ENCODE results near the gene CDH5.

CDH5 gene

DNA sequence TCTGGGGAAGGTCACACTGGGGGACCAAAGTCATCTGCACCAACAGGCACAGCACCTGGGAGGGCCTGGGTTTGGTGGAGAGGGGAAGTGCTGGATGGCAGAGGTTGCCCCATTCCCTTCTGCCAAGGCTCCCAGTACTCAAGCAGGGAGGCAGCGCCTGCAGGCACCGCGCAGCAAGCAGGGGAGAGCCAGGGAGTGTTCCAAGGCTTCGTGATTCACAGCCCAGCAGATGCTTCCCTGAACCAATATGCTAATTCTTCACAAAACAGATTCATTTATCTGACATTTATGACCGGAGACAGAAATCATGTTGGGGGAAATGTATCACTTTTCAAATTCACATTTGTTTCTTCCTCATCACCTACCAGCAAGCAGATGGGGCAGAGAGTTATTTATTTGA lies 13.4 kb upstream of the CDH5 start:
- no peak for TF ChIP-seq Cebpa-rat (IDR thresholded peaks at IDR 0.05)
- H3K36me3 ChIP-seq = no peaks in the 10 kb centered on the region
- no peaks in the 10 kb centered on the region; the same call in 1 of the 2 replicates for H3K4me1 ChIP-seq
- H3K9ac ChIP-seq = no peak overlapping the region
- no peaks in the 10 kb centered on the region for H3K9me3 ChIP-seq
- no peak overlapping the region for H3K4me3 ChIP-seq
- H4K20me1 ChIP-seq = no peaks in the 10 kb centered on the region
- H3K4me2 ChIP-seq = no peak overlapping the region
- no peaks in the 10 kb centered on the region for H3K27me3 ChIP-seq
- H3K27ac ChIP-seq = no peak overlapping the region

DNA sequence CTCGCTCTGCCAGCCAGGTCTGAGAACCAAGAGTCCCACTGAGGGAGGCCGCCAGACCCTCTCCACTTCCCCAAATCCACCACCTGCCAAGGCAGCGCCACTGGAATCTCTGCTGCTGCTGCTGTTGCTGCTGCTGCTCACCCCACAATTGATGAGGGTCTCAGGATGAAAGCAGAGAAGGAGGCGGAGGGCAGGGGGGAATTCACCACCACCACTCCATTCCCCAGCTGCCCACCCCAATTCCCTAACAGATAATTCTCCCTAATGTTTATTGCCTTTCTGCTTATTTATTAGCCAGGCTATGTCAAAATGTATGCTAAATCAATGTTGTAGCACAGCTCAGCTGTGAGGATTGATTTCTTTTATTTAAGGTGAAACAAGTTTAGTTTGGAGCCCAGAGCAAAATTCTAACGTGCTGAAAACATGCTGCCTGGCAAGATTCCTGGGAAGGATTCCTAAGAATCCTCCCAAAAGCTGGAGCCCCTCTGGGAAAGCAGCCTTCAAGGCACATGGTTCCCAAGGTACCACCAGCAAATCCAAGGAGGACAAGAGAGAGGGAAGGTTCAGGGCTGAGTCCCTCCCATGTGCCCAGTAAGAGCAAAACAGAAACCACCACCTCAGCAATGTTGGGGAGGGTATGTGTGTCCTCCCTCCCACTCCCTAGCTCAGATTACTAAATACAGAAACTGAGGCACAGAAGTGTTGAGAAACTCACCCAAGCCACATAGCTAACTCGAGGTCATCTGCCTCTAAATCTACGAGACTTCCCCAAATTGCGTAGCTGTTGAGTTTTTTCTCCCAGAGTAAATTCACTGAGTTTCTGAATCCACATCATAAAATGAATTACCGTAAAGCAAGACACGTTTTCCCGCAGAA lies 12.2 kb upstream of the CDH5 start:
- Histone ChIP-seq H3K9me3 (no peaks in the 10 kb centered on the region), H3K4me2 (no peak overlapping the region), H3K36me3 (no peaks in the 10 kb centered on the region), H3K9ac (no peak overlapping the region), H3K27me3 (no peaks in the 10 kb centered on the region), H3K4me3 (no peak overlapping the region), H4K20me1 (no peaks in the 10 kb centered on the region), H3K4me1 (peaks cover 5% of the 10 kb centered on the region), H3K27ac (no peak overlapping the region)
- TF ChIP-seq Cebpa-rat (IDR thresholded peaks at IDR 0.05) = no peak

DNA sequence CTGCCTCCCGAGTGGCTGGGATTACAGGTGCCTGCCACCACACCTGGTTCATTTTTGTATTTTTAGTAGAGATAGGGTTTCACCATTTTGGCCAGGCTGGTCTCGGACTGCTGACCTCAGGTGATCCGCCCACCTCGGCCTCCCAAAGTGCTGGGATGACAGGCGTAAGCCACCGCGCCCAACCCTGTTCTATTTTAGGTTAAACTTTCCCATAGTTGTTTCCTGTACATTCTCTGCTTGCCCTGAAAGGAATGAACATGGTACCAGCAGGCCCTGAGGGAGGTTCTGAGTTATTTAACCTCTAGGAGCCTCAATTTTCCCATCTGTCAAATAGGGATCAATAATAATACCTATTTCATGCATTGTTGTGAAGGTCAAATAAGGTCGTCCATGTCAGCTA lies 11.0 kb upstream of the CDH5 start:
- Histone ChIP-seq H4K20me1 (no peaks in the 10 kb centered on the region), H3K4me2 (no peak overlapping the region)
- TF ChIP-seq Cebpa-rat (IDR thresholded peaks at IDR 0.05) = no peak

DNA sequence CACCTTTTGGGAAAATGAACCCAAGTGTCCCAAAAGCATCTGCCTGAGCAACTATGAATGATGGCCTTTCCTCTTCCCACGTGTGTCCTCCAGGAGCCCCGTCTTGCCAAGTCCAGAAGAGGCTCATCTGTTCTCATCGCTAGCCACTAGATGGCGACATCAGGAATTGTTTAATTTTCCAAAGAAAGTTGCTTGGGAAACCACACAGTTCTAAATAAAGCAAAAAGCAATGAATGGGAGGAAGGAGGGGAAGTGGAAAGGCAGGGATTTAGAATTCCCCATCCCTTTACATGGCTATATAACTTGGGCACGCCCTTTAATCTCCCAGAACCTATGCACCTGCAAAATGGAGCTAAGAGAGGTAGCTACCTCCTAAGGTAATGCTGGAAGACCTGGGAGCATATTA lies 9.0 kb upstream of the CDH5 start:
- peaks cover 38% of the 10 kb centered on the region for H3K4me1 ChIP-seq
- H3K27ac ChIP-seq = no peak overlapping the region
- H3K27me3 ChIP-seq = no peaks in the 10 kb centered on the region
- H3K9me3 ChIP-seq = no peaks in the 10 kb centered on the region
- no peak overlapping the region for H3K4me3 ChIP-seq
- no peaks in the 10 kb centered on the region for H4K20me1 ChIP-seq
- no peak overlapping the region for H3K9ac ChIP-seq
- H3K4me2 ChIP-seq = no peak overlapping the region
- no peak for TF ChIP-seq Cebpa-rat (IDR thresholded peaks at IDR 0.05)
- H3K36me3 ChIP-seq = no peaks in the 10 kb centered on the region

More for the DNA sequence above, 11.0 kb upstream of the CDH5 start:
- Histone ChIP-seq H3K4me3 (no peak overlapping the region), H3K9me3 (no peaks in the 10 kb centered on the region), H3K9ac (no peak overlapping the region), H3K4me1 (peaks cover 18% of the 10 kb centered on the region), H3K27me3 (no peaks in the 10 kb centered on the region), H3K36me3 (no peaks in the 10 kb centered on the region), H3K27ac (no peak overlapping the region)

DNA sequence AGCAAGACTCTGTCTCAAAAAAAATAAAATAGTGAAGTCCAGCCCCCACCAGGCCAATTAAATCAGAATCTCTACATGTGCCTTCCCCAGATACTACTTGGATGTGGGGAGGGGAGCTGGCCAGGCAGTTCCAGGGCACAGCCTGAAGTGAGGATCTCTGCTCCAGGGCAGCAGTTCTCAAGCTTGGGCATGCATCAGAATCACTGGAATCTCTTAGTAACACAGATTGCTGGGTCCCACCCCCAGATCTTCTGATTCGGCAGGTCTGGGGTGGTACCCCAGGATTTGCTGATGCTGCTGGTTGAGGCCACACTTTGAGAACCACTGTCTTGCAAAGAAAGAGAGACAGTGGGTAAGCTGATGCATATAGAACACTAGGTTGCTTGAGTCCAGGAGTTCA lies 8.3 kb upstream of the CDH5 start:
- H3K9me3 ChIP-seq = no peaks in the 10 kb centered on the region
- H3K27me3 ChIP-seq = no peaks in the 10 kb centered on the region
- H3K4me3 ChIP-seq = no peak overlapping the region
- H3K4me2 ChIP-seq = no peak overlapping the region
- no peak for TF ChIP-seq Cebpa-rat (IDR thresholded peaks at IDR 0.05)
- H3K36me3 ChIP-seq = no peaks in the 10 kb centered on the region
- H3K9ac ChIP-seq = no peak overlapping the region
- H3K4me1 ChIP-seq = peaks cover 45% of the 10 kb centered on the region
- H3K27ac ChIP-seq = no peak overlapping the region
- no peaks in the 10 kb centered on the region for H4K20me1 ChIP-seq

DNA sequence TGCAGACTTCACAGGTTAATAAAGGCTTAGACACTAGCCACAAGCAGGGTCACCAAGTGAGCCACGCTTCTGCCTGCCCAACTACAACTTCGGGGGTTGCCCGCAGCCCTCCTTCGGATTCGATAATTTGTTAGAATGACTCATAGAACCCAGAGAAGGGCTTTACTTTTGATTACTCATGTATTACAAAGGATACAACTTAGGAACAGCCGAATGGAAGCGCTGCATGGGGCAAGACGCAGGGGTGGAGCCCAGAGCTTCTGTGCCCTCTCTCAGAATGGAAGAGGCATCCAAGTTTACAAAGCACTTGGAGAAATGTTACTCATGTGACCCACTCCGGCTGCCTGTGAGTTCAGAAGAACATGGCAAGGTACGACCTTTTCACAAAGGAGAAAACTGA lies 7.5 kb upstream of the CDH5 start:
- Histone ChIP-seq H3K4me2 (peak overlapping the region; percentile 87), H3K9me3 (no peaks in the 10 kb centered on the region), H3K4me1 (peaks cover 53% of the 10 kb centered on the region), H4K20me1 (no peaks in the 10 kb centered on the region), H3K4me3 (no peak overlapping the region), H3K27ac (peak overlapping the region; percentile 75), H3K36me3 (no peaks in the 10 kb centered on the region), H3K27me3 (no peaks in the 10 kb centered on the region), H3K9ac (no peak overlapping the region)
- TF ChIP-seq Cebpa-rat (IDR thresholded peaks at IDR 0.05) = no peak

DNA sequence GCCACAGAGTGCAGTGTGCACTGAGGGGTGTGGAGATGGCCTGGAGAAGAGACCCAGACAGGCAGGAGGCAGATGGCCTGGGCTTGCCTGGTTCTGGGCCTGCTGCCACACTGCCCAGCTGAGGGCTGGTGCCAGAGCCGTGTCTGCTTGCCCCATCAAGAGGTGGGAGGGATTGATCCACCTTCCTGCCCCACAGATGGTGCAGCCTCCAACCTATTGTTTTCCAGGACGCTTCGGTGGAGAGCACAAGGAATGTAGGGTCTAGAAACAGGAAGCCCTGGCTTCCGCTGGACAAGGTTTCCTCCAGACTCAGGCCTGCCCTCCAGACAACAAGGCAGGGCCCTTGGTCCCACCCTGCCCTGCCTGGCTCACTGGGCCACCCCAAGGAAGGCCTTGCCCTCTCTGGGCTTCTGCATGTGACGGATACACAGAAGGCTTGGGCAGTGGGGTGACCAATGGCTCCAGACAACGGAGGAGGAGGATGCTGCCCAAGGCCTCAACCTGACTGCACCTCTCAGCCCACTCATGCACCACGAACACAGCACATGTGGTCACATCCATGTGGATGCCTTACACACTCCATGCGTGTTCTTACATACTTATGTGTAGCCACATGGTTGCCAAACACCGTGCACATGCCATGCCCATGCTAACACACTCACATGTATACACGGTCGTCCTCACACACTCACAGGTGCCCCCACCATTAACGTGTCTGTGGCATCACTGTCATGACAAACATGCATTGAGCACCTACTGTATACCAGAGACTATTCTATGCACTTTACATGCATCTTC lies 6.5 kb upstream of the CDH5 start:
- Histone ChIP-seq H3K9ac (peak overlapping the region; percentile 42; the same call in 1 of the 2 replicates), H3K9me3 (no peaks in the 10 kb centered on the region), H3K4me2 (peak overlapping the region; percentile 87), H3K27me3 (no peaks in the 10 kb centered on the region), H3K4me1 (peaks cover 63% of the 10 kb centered on the region), H3K36me3 (no peaks in the 10 kb centered on the region), H4K20me1 (no peaks in the 10 kb centered on the region), H3K4me3 (no peak overlapping the region), H3K27ac (peak overlapping the region; percentile 75)
- no peak for TF ChIP-seq Cebpa-rat (IDR thresholded peaks at IDR 0.05)

DNA sequence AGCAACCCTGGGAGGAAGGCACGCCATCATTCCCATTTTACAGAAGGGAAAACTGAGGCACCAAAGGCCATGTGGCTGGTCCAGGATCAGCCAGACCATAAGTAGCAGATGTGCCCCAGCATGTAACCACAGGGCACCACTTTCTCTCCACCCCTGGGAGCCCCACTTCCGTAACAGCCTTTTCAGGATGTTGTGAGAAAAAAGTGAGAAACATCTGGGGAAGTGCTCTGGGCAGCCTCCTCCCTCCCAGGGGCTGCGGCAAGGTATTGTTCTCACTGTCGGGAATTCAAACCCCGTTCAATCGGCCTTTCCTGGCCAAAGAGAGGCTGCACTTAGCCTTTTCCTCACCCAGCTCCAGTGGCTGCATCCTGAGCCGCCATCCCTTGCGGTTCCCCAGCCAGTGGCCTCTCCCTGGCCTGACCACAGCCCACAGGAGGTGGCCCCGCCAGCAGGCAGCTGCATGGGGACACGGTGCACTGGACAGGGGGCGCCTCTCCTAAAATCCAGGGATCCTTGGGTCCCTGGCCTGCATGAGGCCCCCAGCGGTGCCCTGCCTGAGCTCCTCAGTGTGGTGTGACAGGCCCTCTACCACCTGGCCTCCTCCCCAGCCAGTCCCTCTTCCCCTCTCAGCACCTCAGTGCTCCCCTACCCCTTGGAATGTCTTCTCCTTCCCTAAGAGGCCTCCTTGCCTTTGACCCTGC lies 5.7 kb upstream of the CDH5 start:
- Histone ChIP-seq H3K4me1 (peaks cover 68% of the 10 kb centered on the region), H3K27me3 (no peaks in the 10 kb centered on the region), H3K4me3 (no peak overlapping the region), H3K9me3 (no peaks in the 10 kb centered on the region), H3K4me2 (peak overlapping the region; percentile 87), H3K27ac (peak overlapping the region; percentile 83), H4K20me1 (no peaks in the 10 kb centered on the region), H3K9ac (peak overlapping the region; percentile 60; the same call in 1 of the 2 replicates), H3K36me3 (no peaks in the 10 kb centered on the region)
- no peak for TF ChIP-seq Cebpa-rat (IDR thresholded peaks at IDR 0.05)

DNA sequence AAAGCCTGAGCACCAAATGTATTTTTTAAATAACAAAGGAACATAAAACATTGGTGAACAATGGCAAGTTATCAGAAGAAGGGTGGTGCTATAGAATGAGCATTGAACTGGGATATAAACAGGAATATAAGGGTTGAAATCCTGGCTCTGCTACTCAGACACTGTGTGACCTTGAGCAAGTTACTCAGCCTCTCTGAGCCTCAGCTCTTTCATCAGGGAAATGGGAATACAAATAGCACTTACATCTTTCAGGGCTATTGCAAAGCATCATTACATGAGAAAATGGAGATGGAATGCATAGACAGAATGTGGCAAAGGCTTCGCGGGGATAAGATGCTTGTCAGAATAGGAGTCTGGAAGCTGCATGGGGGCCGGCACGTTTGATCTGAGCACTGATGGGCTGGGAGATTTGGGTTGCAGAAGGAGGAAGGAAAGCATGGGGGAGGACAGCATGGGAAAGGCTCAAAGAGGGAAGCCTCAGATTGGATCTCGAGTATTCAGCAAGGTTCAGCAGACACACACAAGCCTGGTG lies 4.8 kb upstream of the CDH5 start:
- no peak for TF ChIP-seq Cebpa-rat (IDR thresholded peaks at IDR 0.05)
- Histone ChIP-seq H4K20me1 (no peaks in the 10 kb centered on the region), H3K9ac (no peak overlapping the region), H3K27ac (no peak overlapping the region; the same call in 1 of the 2 replicates), H3K36me3 (no peaks in the 10 kb centered on the region), H3K4me3 (no peak overlapping the region), H3K27me3 (no peaks in the 10 kb centered on the region), H3K9me3 (no peaks in the 10 kb centered on the region), H3K4me1 (peaks cover 68% of the 10 kb centered on the region), H3K4me2 (peak overlapping the region; percentile 39)
